Neuronal stem cell (in vitro differentiated cells): ENCODE measurements around the gene PCBP3.
"Not testable (repeated sequence)": the region's sequence is repeated elsewhere in the genome, so short reads cannot be mapped to it uniquely, and the experiment has no call there.

Experiments used
- DNase-seq: peaks from one replicate; pipeline ENCODE4 v3.0.0-alpha.2; 2013; ENCODE audit warnings: low spot score
- H2AFZ ChIP-seq: one replicate; pipeline ENCODE4 v1.6.1; 2013; ENCODE audit warnings: mild to moderate bottlenecking, low read length, inconsistent platforms
- H2AK5ac ChIP-seq: 2 replicates; pipeline ENCODE4 v1.6.1; 2013; ENCODE audit warnings: low read depth, mild to moderate bottlenecking, inconsistent platforms, low read length, moderate library complexity, mixed read lengths
- H2BK120ac ChIP-seq: 2 replicates; pipeline ENCODE4 v1.6.1; 2013; ENCODE audit warnings: low read depth, mild to moderate bottlenecking, inconsistent platforms, low read length, moderate library complexity, mixed read lengths
- H2BK12ac ChIP-seq: one replicate; pipeline ENCODE4 v1.6.1; 2013; ENCODE audit warnings: low read length, inconsistent platforms
- H2BK15ac ChIP-seq: 2 replicates; pipeline ENCODE4 v1.6.1; 2013; ENCODE audit warnings: mild to moderate bottlenecking, low read length, inconsistent platforms, mixed read lengths
- H2BK5ac ChIP-seq: one replicate; pipeline ENCODE4 v1.6.1; 2013; ENCODE audit warnings: inconsistent platforms, mild to moderate bottlenecking, low read length, moderate library complexity
- H3K14ac ChIP-seq: one replicate; pipeline ENCODE4 v1.6.1; 2013; ENCODE audit warnings: low read length, inconsistent platforms
- H3K18ac ChIP-seq: 2 replicates; pipeline ENCODE4 v1.6.1; 2013; ENCODE audit warnings: low read length, inconsistent platforms
- H3K23ac ChIP-seq: 2 replicates; pipeline ENCODE4 v1.6.1; 2013; ENCODE audit warnings: low read depth, mild to moderate bottlenecking, mixed read lengths, low read length, inconsistent platforms; ENCODE audit not compliant: poor library complexity
- H3K27ac ChIP-seq: replicated peaks from 3 replicates; pipeline ENCODE4 v1.5.1; 2013; ENCODE audit warnings: low read length, inconsistent platforms
- H3K27me3 ChIP-seq, 3 experiments: 2 replicates each; pipeline ENCODE4 v1.6.1; 2013; ENCODE audit warnings: low read length in 3 of 3, mild to moderate bottlenecking in 2 of 3, inconsistent platforms in 1 of 3, low read depth in 1 of 3, mixed read lengths in 1 of 3, moderate library complexity in 1 of 3; ENCODE audit not compliant: control insufficient read depth in 3 of 3, insufficient read depth in 3 of 3
- H3K36me3 ChIP-seq, 2 donors: replicated peaks in 1 of 2; 2 replicates each; pipeline ENCODE4 v1.6.1; 2013; ENCODE audit warnings: low read length in 2 of 2; ENCODE audit not compliant: control insufficient read depth in 2 of 2, insufficient read depth in 2 of 2
- H3K4ac ChIP-seq: 2 replicates; pipeline ENCODE4 v1.6.1; 2013; ENCODE audit warnings: inconsistent platforms, mild to moderate bottlenecking, low read length, moderate library complexity
- H3K4me1 ChIP-seq, 2 donors: 1 replicate in 1 of 2; 2 replicates in 1 of 2; pipeline ENCODE4 v1.6.1; 2013; ENCODE audit warnings: low read length in 2 of 2, low read depth in 1 of 2; ENCODE audit not compliant: control insufficient read depth in 2 of 2, insufficient read depth in 1 of 2
- H3K4me2 ChIP-seq: one replicate; pipeline ENCODE4 v1.6.1; 2013; ENCODE audit warnings: mild to moderate bottlenecking, low read length, inconsistent platforms; ENCODE audit not compliant: insufficient read depth, poor library complexity, severe bottlenecking
- H3K4me3 ChIP-seq, 2 donors: 2 replicates each; pipeline ENCODE4 v1.5.1; 2013; ENCODE audit warnings: low read length in 2 of 2, mild to moderate bottlenecking in 2 of 2, inconsistent platforms in 1 of 2, moderate library complexity in 1 of 2
- H3K79me1 ChIP-seq: one replicate; pipeline ENCODE4 v1.6.1; 2013; ENCODE audit warnings: low read depth, mild to moderate bottlenecking, inconsistent platforms, low read length, moderate library complexity
- H3K9ac ChIP-seq: one replicate; pipeline ENCODE4 v1.6.1; 2013; ENCODE audit warnings: mild to moderate bottlenecking, low read depth, low read length, inconsistent platforms; ENCODE audit not compliant: poor library complexity
- H3K9me3 ChIP-seq, 2 donors: replicated peaks in 1 of 2; 2 replicates each; pipeline versions ENCODE3 to v1.6.1; 2013; ENCODE audit warnings: low read length in 2 of 2, mild to moderate bottlenecking in 2 of 2, inconsistent platforms in 1 of 2, low read depth in 1 of 2, mixed read lengths in 1 of 2, moderate library complexity in 1 of 2; ENCODE audit not compliant: control insufficient read depth in 2 of 2, insufficient read depth in 1 of 2
- H4K8ac ChIP-seq: one replicate; pipeline ENCODE4 v1.6.1; 2013; ENCODE audit warnings: low read depth, mild to moderate bottlenecking, inconsistent platforms, low read length, moderate library complexity
- H4K91ac ChIP-seq: one replicate; pipeline ENCODE4 v1.6.1; 2013; ENCODE audit warnings: low read length, low read depth, mild to moderate bottlenecking, inconsistent platforms; ENCODE audit not compliant: poor library complexity
- WGBS, 2 donors: extraction: QIAGEN DNeasy Blood & Tissue Kit; methylation state at CpG; one replicate each; pipeline ENCODE4 v1.1.7; 2013; ENCODE audit warnings: missing lambda C conversion rate in 2 of 2, mixed read lengths in 1 of 2; ENCODE audit not compliant: insufficient read length in 2 of 2, insufficient replicate concordance in 1 of 2; ENCODE audit errors: extremely low coverage in 2 of 2; 5-methylcytosine and 5-hydroxymethylcytosine counted together

The PCBP3 gene

DNA sequence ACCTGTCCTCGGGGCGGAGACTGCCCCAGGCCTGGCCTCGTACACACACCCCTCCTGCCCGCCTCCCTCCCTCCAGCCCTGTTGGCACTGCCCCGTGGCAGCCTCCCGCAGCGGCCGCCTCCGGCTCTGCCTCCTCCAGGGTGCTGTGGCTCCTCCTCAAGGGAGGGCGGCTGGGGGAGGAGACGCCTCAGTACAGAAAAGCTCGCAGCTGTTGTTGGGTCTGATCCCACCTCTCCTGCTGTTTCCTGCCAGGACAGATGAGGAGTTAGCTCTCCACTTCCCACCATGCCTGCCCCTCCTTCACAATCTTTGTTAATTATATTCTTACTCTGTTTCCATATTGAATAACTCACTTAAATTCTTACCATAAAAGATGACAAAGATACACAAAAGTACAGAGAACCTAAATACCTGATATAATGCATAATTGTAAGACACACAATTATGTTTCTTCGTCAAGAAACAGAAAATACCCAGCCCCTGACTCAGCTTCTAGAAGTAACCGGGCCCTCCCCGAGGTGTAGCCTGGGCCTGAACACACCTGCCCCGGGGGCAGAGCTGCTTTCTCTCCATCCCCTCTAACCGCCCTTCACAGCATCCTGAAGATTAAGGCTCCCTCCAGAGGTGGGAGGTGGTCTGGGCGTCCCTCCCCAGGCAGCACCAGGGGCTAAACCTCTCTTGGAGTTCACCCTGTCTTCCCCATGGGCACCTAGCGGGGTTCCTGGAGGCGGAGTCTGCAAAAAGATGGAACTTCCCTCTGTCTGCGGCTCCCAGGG is 307.4 kb downstream of the PCBP3 start:
- Histone ChIP-seq H2AFZ (peak overlapping the region; percentile 72), H3K23ac (peak overlapping the region; percentile 75), H2AK5ac (peak overlapping the region; percentile 76), H3K4me2 (no peak overlapping the region), H3K9me3 (peaks cover 0 to 2% of the 10 kb centered on the region in 2 donors), H3K9ac (no peak overlapping the region), H3K18ac (peak overlapping the region; percentile 87), H3K4me1 (no peaks in the 10 kb centered on the region), H3K4ac (peak overlapping the region; percentile 78), H3K4me3 (no peak overlapping the region), H3K27me3 (peaks cover 0 to 19% (median 0%) of the 10 kb centered on the region in 3 experiments), H2BK5ac (no peak overlapping the region), H2BK120ac (no peak overlapping the region), H3K27ac (no peak overlapping the region), H3K14ac (no peak overlapping the region), H2BK12ac (no peak overlapping the region), H4K8ac (no peak overlapping the region), H4K91ac (no peak overlapping the region), H3K36me3 (no peaks in the 10 kb centered on the region), H3K79me1 (peaks cover 2% of the 10 kb centered on the region), H2BK15ac (peak overlapping the region; percentile 94)
- DNase-seq: no peak
- no CpG with 5 or more reads among the region's 21 CpGs for WGBS, 2 donors

DNA sequence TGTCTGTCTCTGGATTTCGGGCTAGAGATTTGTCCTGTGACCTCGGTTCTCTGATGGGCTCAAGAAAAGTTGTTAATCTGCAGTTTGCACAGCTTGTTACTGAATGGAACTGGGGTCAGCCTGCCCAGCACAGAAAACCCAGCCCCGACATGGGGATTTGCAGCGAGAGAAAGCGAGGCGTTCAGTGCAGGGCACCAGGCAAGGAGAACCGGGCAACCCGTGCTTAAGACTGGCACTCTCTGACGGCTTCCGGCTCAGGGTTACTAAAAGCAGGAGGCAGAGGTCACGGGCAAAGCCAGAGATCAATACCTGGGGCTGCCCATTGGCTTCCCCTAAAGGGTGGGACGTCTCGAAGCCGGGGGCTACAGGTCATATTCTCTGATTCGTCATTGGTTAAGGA is 308.2 kb downstream of the PCBP3 start:
- no peak overlapping the region for H3K4me3 ChIP-seq
- H2BK5ac ChIP-seq: no peak overlapping the region
- no peak overlapping the region for H4K8ac ChIP-seq
- H3K4me2 ChIP-seq: no peak overlapping the region
- H3K27me3 ChIP-seq: peaks cover 0 to 19% (median 0%) of the 10 kb centered on the region in 3 experiments
- no peak overlapping the region for H2BK120ac ChIP-seq
- no peak overlapping the region for H4K91ac ChIP-seq
- H3K23ac ChIP-seq: no peak overlapping the region
- no peak overlapping the region for H3K27ac ChIP-seq
- DNase-seq: no peak
- peaks cover 1% of the 10 kb centered on the region for H3K79me1 ChIP-seq
- H2BK12ac ChIP-seq: no peak overlapping the region
- no peak overlapping the region for H3K9ac ChIP-seq
- no peaks in the 10 kb centered on the region for H3K36me3 ChIP-seq
- H3K18ac ChIP-seq: no peak overlapping the region
- H3K4me1 ChIP-seq: no peaks in the 10 kb centered on the region
- H2BK15ac ChIP-seq: no peak overlapping the region
- no peak overlapping the region for H2AK5ac ChIP-seq
- no peak overlapping the region for H2AFZ ChIP-seq
- WGBS, 2 donors: no CpG with 5 or more reads among the region's 15 CpGs
- no peak overlapping the region for H3K14ac ChIP-seq
- H3K4ac ChIP-seq: no peak overlapping the region
- H3K9me3 ChIP-seq: peaks cover 0 to 2% of the 10 kb centered on the region in 2 donors

DNA sequence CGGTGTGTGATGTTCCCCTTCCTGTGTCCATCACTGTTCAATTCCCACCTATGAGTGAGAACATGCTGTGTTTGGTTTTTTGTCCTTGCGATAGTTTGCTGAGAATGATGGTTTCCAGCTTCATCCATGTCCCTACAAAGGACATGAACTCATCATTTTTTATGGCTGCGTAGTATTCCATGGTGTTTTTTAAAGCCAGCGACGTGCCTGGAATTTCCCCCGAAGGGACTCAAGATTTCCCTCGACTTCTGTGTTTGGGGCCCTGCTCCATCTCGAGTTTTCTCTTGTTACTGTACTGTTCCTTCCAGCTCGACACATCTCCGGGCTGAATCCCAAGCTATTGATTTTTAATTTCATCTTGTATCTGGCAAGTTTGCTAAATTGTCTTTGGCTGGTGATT is 309.0 kb downstream of the PCBP3 start:
- H3K9ac ChIP-seq, H3K18ac ChIP-seq, H2AFZ ChIP-seq, H3K4ac ChIP-seq, H3K23ac ChIP-seq, H4K8ac ChIP-seq, H2AK5ac ChIP-seq, H4K91ac ChIP-seq, DNase-seq, H2BK15ac ChIP-seq, H3K4me3 ChIP-seq, H3K36me3 ChIP-seq, H3K79me1 ChIP-seq, H2BK5ac ChIP-seq, H3K27ac ChIP-seq, H3K9me3 ChIP-seq, H3K4me2 ChIP-seq, H2BK120ac ChIP-seq, H3K14ac ChIP-seq, H2BK12ac ChIP-seq, H3K4me1 ChIP-seq: not testable (repeated sequence)
- peaks cover 0 to 19% (median 0%) of the 10 kb centered on the region in 3 experiments for H3K27me3 ChIP-seq
- no CpG with 5 or more reads among the region's 10 CpGs for WGBS, 2 donors

DNA sequence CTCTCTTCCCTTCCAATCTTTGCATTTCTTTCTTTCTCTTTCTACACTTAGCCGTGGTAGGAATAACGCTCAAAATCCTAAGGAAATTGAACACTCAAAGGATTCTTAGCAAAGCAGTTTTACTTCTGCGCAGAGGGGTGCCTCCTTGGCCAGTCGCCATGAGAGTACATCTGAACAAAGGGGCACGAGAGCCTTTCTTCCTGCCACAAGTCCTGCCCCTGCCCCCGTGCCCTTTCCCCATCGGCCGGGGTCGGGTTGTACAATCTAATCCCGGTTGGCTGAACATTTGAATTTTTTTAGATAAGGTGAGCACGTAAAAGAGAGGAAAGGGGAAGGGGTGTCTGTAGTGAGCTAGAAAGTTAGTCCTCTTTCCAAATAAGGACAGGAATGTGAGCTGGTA is 309.4 kb downstream of the PCBP3 start:
- no peak overlapping the region for H3K27ac ChIP-seq
- no peak for DNase-seq
- H3K18ac ChIP-seq: no peak overlapping the region

More for the DNA sequence above, 309.4 kb downstream of the PCBP3 start:
- Histone ChIP-seq H2AFZ (no peak overlapping the region), H3K4me2 (no peak overlapping the region), H4K91ac (no peak overlapping the region), H4K8ac (no peak overlapping the region), H3K23ac (no peak overlapping the region), H2AK5ac (no peak overlapping the region), H2BK120ac (no peak overlapping the region), H2BK5ac (no peak overlapping the region), H2BK12ac (no peak overlapping the region), H2BK15ac (no peak overlapping the region), H3K36me3 (no peaks in the 10 kb centered on the region), H3K4me1 (no peaks in the 10 kb centered on the region), H3K9ac (no peak overlapping the region), H3K27me3 (peaks cover 0 to 19% (median 0%) of the 10 kb centered on the region in 3 experiments), H3K4ac (no peak overlapping the region), H3K14ac (no peak overlapping the region), H3K79me1 (peaks cover 1% of the 10 kb centered on the region), H3K4me3 (no peak overlapping the region), H3K9me3 (no peaks in the 10 kb centered on the region)
- no CpG with 5 or more reads among the region's 11 CpGs for WGBS, 2 donors
